ENCODE measurements around the gene TAGAP.

Gene TAGAP

DNA sequence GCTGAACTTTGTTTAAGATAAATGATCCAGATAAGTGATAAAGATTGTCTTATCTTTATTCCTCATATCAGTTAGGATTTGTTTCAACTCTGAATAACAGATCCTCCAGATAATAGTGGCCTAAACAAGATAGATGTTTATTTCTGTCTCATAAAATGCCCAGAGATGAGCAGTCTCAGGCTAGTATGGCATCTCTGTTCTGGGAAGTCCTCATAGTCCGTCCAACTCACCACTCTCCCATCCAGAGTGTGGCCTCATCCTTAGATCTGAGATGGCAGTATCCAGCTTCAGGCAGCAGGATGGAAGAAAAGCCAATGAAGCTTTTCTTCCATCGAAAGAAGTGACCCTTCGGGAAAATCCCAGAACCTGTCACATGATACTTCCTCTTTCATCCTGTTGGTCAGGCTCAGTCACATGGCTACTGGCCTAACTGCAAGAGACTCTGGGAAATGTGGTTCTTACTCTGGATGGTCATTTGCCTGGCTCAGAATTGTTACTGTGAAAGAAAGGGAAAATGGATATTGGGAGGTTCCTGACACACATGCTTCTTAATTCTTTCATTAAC, 29.4 kb upstream of the TAGAP start:
- no peak for DNase-seq (ENCODE audit: low read depth in 2 of 2, low spot score in 1 of 2)

DNA sequence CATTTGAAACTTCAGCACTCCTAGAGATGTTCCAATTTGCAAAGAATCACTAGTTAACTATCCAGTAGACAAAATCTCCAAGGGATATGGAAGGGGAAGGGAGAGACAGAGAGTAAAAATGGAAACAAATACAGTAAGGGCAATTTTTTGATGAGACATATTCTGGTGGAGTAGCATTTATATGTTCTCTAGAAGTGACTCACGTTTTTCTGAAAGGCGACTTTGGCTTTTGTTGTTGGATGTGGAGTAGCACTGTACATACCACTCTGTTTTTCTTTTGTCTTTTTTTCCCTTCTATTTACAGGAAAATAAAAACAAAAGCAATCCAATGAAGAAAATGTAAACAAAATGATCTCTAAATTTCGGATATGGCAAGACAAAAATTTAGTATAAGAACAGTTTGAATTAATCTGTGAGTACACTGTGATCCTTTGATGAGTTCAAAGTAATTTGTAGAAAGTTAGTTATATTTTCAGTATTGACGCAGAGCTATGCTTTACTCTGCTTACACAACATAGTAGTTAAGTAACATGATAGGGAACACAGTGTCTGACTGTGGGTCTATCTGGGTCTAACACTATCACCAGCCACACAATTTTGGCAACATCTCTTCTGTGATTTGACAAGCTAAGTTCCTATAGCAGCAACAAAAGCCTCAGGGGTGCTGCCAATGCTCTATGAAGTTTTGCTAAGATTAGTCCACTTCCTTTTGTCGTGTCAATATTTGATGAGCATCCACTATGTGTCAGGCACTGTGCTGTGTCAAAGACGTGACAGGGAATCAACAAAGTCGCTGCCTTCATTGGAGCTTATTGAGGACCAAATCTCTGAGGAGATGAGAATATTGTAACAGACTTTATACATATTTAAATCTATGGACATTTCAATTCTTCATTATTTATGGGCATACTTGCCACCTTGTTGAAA, 27.3 kb upstream of the TAGAP start:
- no peak for DNase-seq (ENCODE audit: low read depth in 2 of 2, low spot score in 1 of 2)

DNA sequence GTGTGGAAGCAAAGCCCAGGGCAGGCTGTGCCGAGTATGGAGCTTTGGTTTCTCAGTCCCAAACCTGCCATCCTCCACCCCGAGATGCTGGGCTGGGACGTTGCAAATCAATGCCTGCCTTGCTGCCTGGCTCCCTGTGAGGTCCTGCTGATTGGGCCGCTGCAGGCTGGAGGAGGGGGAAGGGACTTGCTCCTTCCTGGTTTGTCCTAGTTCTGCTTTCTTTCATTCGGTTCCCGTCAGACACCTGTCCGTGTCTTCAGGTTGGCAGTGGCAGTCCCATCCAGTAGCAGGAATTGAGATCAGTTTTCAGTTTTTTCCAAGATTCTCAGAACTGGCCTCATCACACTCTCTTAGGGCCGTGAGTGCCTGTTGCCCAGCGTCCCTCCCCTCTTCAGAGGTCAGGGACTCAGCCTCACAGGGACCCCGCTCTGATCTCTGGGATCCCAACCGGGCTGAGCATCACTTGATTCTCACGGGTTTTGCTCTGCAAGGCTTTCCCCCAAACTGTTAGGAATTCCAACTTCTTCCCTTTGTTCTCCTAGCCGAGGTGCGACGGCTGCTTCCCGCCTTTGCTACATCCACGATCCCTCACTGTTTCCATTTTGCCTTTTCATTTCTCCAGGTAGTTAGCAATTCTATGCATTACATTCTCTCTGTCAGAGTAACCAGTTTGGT, 24.2 kb upstream of the TAGAP start:
- no peak for DNase-seq (ENCODE audit: low read depth in 2 of 2, low spot score in 1 of 2)

DNA sequence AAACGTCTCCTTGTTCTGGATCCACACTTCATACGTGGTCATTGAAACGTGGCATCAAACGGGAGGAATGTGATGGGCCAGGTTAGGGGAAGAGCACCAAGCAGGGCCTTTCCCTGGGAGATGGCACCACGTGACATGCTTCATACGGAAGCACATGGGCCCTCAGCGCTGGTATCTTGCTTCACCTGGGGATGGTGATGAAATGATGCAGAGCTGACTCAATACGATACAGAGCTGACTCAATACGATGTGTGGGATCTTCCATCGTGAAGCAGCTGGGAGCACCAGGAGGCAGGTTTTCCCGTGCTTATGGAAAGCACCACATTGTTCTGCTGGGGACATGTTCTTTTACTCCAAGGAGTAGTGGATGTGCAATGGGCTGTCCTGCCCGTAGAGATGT, 22.5 kb upstream of the TAGAP start:
- DNase-seq (ENCODE audit: low read depth in 2 of 2, low spot score in 1 of 2), result no peak

DNA sequence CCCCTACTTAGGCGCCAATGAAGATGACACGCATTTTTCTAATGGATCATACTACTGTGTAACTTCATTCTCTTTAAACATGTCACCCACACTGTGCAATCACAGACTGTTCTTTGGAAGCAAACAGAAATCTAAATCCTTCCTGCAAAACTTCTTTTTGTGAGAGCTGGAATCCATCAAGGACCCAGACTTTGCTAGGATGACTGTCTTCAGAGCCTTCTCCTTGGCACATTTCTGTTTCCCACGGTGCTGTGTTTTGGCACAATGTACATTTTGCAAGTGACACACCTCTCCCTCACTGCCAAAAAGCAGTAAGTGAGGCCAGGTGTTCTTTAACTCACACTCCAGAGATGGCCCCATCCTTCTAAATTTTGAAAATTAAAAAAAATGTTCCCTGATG, 21.7 kb upstream of the TAGAP start:
- no peak for DNase-seq (ENCODE audit: low read depth in 2 of 2, low spot score in 1 of 2)

DNA sequence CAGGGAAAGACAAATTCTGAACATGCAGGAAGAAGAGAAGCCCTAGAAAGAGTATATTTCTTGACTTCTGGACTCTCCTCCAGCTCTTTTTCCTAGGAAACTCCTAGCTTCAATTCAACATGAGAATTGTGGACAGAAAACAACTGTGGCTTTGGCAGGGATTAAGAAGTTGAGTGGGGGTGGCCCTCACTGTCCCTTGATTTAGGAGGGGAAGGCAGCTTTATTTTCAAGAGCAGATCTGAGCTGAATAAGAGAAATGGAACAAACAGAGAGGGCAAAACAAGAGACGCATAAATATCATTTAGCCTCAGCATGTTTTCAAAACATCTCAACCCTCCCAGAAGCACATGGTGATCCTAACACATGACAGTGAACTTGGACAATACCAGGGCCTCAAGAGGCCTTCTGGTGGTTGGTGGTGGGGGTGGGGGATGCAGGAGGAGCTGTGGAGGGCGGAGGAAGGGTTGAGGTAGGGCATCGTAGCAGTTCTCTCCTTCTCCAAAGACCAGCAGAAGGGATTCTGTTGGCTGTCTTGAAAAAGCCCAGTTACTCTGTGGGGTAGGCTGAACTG, 21.1 kb upstream of the TAGAP start:
- DNase-seq (ENCODE audit: low read depth in 2 of 2, low spot score in 1 of 2), result no peak

DNA sequence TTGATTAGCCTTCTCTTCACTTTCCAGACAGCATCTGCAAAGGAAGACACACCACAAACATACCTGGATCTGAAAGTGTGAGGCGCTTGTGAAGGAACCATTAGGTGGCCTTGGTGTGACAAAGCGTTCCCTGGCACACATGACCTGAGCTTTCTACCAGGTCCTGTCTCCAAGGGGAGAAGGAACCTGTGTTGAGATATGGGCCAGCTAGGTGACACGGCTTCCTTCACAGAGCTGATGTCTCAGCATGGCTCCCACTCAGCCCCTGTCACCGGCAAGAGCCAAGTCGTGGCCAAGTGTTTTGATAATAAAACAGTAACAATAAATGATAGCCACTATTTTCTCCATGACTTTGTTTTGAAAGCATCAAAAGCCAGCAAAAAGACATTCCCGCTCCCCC, 20.3 kb upstream of the TAGAP start:
- DNase-seq (ENCODE audit: low read depth in 2 of 2, low spot score in 1 of 2), result no peak

DNA sequence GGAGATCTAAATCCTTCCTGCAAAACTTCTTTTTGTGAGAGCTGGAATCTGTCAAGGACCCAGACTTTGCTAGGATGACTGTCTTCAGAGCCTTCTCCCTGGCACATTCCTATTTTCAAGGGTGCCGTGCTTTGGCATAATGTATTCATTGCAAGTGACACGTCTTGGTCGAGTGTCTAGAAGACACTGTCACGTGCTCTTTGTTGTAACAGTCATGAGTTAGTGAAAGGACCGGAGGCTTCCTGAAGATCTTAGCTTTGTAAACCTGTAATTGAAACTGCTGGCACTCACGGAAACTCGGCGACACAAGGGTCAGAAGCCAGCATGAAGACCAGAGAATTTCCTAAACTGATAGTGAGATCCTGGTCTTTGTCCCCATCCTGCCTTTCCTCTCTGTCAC, 19.7 kb upstream of the TAGAP start:
- no peak for DNase-seq (ENCODE audit: low read depth in 2 of 2, low spot score in 1 of 2)

DNA sequence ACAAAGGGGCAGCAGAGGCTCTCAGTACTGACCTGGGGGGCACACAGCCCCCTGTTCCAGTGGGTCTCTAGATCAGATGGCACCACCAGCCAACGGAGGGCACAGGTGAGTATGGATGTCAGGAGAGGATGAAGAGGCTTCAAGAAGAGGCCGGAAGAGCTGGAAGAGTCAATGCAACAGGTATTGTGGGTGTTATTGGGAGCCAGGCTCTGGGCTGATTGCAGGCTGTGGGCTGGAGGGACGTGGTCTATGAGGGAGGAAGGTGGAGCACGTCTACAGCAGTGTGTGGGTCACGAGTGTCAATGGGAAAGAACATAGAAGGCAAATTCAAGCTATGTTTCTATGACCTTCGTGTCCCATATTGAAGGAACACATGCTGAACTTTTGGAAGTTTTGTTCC, 18.8 kb upstream of the TAGAP start:
- no peak for DNase-seq (ENCODE audit: low read depth in 2 of 2, low spot score in 1 of 2)

DNA sequence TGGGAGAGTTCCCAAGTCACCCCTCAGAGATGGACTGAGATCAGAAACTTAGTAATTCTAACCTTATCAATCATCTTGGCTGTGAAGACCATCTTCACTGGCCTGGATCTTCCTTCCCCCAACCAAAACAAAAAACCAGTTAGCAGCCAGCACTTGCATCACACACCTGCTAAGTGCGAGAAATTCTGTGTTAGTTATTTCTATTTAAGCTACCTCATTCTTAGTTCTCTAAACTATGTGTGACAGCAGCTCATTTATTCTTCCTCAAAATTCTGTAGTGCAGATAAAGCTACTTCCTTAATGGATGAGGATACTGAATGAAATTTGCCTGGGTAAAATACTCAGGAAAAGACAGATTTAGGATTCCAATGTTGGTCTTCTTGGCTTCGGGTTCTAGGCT, 18.2 kb upstream of the TAGAP start:
- no peak for DNase-seq (ENCODE audit: low read depth in 2 of 2, low spot score in 1 of 2)

DNA sequence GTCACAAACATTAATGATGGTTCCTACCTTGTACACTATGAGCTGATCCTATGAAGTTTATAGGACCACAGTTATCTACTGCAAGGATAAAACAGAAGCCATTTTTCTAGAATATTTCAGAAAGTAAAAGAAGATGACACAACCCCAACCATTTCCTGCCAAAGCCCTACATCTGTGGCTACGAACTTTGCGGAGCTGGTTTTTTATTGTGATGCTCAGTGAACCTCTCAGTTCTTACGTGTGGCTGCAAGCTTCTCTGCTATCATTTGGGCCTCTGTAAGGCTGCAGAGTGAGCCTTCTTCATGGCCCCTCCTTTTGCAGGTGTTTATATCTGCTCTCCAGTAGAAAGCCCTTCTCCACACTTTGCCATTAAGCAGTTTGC, 17.8 kb upstream of the TAGAP start:
- no peak for DNase-seq (ENCODE audit: low read depth in 2 of 2, low spot score in 1 of 2)

DNA sequence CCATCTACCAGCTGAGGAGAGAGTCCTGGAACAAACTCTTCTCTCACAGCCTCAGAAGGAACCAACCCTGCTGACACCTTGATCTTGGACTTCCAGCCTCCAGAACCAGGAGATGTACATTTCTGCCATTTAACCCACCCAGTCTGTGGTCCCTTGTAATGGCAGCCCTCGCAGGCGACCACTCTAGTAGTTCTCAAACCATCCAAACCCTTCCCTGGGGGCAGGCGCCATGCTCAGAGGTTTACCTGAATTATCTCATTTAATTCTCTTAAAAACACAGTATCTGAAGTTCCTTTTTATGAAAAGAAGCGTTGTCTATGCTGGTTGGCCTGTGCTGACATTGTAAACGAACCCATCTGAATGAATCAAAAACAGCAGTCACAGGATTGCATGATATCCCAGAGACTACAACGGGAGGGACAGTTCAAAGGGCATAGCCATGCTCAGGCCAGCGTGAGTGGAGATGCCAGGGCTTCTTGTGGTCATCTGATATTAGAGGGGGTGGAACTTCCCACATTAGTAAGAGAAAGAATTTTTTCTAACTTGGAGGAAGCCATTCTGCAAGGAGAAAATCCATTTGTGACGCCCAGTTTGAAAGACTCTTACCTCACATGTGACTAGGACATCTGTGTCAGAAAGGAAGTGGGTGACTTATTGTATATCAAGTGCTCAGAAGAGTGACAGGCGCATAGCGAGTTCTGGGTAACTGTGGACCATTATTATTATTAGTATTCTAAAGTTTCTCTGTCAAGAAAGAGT, 17.2 kb upstream of the TAGAP start:
- DNase-seq (ENCODE audit: low read depth in 2 of 2, low spot score in 1 of 2), result no peak

DNA sequence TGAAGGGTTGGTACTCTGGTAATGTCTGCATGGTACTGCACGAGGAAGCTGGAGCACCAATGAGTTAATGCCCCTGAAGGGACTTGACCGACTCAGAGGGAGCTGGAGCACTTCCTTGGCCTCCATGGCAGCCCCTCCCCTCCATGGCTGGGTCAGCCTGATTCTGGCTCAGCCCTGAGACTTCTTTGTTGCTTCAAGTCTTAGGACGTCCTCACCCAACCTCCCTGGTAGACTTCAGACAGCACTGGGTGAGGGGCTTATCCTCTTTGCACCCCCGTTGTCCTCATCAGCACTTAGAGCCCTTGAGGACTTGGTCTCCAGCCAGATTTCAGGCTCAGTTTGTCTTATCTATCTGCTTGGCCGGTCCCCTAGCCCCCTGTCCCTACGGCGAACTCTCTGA, 16.4 kb upstream of the TAGAP start:
- no peak for DNase-seq (ENCODE audit: low read depth in 2 of 2, low spot score in 1 of 2)

DNA sequence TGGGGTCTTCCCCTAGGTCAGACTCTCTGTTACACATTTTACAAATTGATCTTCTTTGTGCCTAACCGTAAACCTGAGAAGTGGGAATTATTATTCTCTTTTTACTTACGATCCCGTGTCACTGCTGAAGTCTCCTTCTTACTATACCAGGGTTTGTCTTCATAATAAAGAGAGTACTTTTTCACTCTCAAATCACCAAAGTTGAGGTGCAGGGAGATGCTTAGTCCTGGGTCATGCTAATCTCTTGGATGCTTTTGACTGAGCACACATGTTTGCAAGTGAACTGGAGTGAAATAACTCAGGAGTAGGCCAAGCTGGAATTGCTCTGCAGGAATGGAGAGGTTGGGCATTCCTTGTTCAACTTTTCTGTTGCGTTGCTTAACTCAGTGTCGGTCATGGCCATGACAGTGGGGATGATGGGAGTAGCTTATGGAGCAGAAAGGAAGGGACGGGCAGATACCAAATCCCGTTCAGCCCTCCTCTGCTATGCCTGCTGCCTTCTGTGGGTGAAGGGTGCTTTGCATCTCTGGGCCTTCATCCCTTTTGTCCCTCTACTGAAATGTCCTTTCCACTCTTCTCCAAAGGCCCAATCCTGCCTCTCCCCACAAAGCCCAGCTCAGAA, 15.2 kb upstream of the TAGAP start:
- no peak for DNase-seq (ENCODE audit: low read depth in 2 of 2, low spot score in 1 of 2)

DNA sequence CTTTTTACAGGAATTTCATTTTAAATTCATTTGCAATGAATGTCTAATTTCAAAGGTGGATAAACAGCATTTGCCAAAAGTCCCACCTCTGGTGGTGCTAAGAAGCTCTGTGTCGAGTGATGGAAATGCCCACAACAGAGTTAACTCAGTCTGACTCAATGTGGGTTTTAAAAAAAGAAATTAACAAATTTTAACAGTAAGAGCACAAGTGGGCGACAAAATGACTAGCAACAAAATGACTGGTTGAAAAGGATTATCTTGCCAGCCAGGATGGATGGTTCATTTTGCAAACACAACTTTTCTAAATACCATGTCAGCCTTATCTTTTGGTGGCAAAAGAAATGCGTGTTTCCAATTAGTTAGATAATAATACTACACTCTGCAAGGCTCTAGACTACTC, 14.3 kb upstream of the TAGAP start:
- no peak for DNase-seq (ENCODE audit: low read depth in 2 of 2, low spot score in 1 of 2)

DNA sequence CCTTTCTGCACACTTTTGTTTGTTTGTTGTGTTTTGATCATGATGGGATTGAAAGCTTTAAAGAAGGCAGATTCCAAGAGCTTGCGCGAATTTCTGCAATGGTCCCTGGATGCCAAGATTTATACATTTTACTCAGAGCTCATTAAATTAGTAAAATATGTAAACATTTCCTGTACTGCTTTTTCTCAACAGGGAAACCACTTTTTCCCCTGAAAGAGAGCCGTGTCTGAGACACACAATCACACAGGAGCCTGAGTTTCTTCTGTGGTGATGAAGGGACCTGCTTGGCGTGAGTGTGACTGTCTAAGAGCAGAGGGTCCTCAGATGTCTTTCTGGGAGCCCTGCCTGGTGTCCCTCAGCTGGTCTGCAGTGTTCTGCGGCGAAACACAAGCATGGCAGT, 12.1 kb upstream of the TAGAP start:
- no peak for DNase-seq (ENCODE audit: low read depth in 2 of 2, low spot score in 1 of 2)

DNA sequence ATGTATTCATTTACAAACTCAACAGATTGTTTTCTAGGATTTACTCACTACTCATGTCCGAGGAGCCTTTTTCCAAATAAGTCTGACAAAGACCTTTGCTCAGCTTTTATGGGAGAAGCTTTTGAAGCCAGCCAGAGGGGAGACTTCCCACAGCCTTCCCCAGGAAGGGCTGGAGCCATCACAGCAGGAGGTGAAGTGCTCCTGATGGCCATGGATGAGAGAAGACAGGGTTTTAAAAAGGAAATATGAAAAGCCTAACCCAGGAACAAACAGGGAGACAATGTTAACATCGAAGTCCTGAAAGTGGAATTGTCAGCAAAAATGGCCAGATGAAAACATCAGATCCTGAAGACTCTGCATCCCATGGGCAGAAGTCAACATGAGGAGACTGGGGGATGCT, 11.6 kb upstream of the TAGAP start:
- DNase-seq (ENCODE audit: low read depth in 2 of 2, low spot score in 1 of 2), result no peak

DNA sequence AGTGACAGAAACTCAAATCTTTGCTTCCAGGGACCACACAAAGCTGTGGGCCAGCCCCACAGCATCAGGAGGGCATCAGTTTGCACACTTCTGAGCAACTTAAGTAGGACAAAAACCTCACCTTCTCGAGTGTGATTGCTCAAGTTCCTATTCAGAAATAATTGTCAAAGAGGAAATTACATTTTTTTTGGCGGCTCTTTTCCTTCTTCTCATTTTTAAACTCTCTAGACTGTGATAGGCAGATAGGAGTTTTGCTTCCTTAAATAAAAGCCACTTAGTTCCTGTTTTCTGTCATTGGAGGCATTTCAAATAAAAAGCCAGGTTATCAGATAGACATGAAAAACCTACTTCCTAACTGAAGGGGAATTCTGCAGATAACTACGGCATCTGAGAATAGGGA, 11.2 kb upstream of the TAGAP start:
- DNase-seq (ENCODE audit: low read depth in 2 of 2, low spot score in 1 of 2), result no peak

DNA sequence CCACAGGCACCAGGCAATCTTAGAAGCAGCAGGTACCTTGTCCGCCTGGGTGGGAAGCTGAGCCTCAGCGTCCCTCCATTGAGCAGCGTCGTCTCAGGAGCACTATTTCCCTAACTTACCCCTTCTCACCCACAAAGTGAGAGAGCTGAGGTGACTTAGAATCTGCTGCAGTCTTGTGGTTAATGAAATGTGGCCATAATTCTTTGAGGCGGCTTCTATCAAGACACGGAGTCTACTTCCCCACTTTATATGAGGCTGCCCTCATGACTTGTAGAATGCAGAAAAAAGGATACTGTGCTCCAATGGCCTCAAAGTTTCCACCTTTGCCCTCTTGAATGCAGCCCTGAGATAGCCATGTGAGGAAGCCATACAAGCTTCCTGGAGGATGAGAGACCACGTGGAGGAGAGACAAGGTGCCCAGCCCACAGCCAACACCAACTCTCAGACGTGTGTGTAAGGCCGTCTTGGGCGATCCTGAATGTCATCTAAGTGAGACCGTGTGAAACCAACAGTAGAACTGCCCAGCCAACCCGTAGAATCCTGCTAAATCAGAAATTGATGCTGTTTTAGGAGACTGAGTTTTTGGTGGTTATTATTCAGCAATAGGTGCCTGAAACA, 9.1 kb upstream of the TAGAP start:
- DNase-seq (ENCODE audit: low read depth in 2 of 2, low spot score in 1 of 2), result no peak

DNA sequence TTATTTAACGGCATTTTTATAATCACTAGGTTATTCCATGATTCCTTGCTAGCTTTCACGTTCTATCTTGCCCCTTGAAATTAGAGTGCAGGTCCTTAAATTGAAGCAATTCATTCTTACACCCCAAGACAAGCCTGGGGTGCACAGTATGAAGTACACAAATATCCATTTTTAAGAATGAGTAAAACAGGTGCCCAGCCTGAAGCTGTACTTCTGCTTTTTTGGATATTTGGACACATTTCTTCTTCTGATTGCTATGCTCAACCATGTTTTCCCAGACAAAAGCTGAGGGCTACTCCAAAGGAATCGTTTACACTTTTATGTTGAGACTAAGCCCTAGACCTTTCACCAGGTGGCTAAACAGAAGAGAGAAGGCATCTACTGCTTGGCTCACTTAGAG, 7.9 kb upstream of the TAGAP start:
- DNase-seq (ENCODE audit: low read depth in 2 of 2, low spot score in 1 of 2), result no peak

Data from stimulated activated CD8-positive, alpha-beta memory T cell treated with anti-CD3 and anti-CD28 coated beads, Interleukin-4, amount 100 ng/mL, for 4 hours (primary cell).